Stimulated activated naive CD4-positive, alpha-beta T cell (primary cell): Measurements from ENCODE around the gene SUPT6H.
A peak's percentile ranks its signal among the peaks of the same experiment; 100 is the strongest.
"Not testable (repeated sequence)": the region's sequence is repeated elsewhere in the genome, so short reads cannot be mapped to it uniquely, and the experiment has no call there.

ENCODE experiments used
- DNase-seq, 6 experiments: peaks; one replicate each; lab custom pipeline; 2025; lab: John Stamatoyannopoulos, UW

SUPT6H gene

DNA sequence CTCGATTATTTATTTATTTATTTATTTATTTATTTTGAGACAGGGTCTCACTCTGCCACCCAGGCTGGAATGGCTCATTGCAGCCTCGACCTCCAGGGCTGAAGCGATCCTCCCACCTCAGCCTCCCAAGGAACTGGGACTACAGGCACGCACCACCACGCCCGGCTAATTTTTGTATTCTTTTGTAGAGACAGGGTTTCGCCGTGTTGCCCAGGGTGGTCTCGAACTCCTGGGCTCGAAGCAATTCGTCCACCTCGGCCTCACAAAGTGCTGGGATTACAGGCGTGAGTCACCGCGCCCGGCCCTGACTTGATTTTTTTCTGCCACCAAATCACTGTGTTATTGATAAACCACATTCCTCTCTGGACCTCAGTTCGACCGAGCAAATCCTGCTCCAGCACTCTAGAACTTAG is 57.0 kb downstream of the SUPT6H start:
- DNase-seq, result no peak

DNA sequence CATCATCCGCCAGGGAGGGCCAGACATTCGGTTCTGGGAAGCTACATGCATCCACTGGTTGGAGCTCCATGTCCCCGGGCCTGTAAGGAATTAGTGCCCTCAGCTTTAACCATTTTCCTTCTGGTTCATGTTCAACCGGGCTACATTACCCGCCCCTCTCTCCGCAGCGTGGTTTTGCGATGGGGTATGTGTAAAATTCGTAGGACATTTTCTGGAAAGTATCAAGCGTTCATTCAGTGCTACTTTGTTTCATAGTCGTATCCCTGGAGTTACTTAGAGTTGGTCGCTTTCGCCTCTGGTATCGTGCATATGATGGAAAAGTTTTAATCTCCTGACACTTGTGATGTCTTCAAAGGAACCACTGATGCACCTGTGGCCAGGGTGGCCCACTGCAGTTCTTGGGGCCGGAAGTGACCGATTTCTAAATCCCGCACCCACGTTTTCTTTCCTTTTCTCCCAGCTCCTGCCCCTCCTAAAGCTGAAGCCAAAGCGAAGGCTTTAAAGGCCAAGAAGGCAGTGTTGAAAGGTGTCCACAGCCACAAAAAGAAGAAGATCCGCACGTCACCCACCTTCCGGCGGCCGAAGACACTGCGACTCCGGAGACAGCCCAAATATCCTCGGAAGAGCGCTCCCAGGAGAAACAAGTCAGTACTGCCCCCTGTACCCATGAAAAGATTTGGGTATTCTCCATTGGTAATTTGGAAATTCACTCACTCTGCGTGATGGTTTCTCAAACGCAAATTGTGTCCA is 58.4 kb downstream of the SUPT6H start:
- no peak for DNase-seq

DNA sequence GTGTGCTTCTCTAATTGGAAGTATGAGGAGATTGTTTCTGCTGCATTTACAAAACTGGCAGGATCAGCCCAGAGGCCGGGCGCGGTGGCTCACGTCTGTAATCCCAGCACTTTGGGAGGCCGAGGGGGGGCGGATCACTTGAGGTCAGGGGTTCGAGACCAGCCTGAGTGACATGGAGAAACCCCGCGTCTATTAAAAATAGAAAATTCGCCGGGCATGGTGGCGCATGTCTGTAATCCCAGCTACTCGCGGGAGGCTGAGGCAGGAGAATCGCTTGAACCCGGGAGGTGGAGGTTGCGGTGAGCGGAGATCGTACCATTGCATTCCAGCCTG is 59.0 kb downstream of the SUPT6H start:
- not testable (repeated sequence) for DNase-seq

DNA sequence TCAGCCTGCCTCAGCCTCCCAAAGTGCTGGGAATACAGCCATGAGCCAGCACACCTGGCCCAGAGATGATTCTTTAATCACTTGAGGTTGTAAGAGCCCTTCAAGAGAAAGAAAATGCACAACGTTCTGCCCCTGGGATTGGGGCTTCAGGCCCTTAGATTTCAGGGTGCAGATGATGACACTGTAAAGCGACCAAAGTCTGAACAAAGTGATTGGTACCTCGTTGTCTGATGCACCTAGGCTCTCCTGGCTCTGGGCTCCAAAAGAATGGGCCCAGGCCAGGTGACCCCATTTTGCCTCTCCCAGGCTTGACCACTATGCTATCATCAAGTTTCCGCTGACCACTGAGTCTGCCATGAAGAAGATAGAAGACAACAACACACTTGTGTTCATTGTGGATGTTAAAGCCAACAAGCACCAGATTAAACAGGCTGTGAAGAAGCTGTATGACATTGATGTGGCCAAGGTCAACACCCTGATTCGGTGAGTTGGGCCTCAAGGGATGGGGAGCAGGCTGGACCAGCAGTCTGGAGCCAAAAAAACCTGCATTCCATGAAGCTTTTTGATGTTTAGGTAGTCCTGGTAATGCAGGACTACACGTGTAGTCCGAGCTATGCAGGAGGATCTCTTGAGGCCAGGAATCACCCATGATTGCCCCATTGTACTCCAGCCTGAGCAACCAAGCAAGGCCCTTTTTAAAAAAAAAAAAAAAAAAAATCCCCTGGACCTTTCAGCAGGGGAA is 60.6 kb downstream of the SUPT6H start:
- no peak for DNase-seq

DNA sequence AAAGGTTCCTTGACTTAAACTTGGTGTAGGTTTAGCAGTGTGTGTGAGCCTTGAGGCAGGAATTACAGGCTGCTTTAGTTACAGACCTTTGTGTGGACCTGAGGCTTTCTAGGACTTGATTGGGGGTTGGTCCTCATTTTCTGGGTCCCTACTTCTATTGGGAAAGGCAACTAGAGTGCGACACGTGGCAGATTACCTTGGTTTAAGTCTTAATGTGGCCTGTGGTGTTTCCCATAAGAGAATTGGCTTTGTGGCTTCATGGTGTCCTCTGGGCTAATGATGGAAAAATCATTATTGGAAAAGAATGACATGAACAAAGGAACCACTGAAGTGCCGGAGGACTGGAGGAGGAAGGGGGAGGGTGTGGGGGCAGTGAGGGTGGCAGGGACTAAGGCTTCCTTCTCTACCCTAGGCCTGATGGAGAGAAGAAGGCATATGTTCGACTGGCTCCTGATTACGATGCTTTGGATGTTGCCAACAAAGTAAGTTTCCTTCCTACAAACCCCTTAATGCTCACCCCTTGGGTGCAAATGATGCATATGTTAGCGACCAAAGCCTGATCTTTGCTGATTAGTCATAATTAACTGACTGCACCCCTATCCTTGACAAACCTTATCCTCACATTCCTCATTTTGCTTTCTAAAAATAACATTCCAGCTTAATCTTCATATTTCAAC is 61.3 kb downstream of the SUPT6H start:
- DNase-seq, result no peak

DNA sequence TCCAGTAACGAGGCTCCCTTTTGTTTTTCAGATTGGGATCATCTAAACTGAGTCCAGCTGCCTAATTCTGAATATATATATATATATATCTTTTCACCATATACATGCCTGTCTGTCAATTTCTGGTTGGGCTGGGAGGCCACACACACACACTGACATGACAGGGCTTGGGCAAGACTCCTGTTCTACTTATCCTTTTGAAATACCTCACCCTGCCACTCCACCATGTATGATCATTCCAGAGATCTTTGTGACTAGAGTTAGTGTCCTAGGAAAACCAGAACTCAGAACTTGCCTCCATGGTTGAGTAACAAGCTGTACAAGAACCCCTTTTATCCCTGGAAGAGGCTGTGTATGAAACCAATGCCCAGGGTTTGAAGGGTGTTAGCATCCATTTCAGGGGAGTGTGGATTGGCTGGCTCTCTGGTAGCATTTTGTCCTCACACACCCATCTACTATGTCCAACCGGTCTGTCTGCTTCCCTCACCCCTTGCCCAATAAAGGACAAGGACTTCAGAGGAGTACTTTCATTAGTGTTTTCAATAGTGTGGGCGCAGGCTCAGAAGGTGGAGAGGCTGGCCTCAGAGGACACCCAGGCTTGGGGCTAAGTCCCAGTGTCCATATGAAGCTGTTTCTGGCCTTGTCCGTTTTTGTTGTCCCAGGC is 62.0 kb downstream of the SUPT6H start:
- DNase-seq, result not testable (repeated sequence)

DNA sequence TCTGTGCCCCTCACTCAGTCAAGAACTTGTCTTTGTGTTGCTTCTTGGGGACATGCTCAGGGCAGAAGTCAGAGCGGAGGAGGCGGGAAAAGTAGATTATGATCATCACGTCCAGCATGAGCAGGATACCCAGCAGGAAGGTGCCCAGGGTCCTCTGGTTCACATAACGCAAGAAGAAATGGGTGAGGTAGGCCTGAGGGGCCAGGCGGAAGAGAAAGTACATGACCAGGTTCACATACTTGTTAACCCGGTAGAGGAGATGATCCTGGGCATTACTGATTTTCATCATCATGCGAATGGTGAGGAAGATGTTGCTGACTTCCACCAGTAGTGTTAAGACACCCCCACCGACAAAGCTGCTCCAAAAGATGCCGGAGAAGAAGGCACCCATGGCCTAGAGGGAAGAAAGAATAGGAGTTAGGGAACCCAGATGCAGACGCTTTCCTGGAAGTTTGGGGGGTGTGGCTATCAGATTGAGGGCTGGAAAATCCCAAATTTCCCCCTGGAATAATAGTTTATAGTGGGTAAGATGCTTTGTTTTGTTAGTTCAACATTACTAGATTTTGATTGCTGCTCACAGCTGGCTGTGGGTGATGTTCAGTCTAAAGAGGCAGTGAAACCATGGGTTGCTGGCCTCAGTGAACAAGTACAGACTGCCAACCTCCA is 62.6 kb downstream of the SUPT6H start:
- DNase-seq, result peak in 2 of 6 experiments; percentile 8 to 46

DNA sequence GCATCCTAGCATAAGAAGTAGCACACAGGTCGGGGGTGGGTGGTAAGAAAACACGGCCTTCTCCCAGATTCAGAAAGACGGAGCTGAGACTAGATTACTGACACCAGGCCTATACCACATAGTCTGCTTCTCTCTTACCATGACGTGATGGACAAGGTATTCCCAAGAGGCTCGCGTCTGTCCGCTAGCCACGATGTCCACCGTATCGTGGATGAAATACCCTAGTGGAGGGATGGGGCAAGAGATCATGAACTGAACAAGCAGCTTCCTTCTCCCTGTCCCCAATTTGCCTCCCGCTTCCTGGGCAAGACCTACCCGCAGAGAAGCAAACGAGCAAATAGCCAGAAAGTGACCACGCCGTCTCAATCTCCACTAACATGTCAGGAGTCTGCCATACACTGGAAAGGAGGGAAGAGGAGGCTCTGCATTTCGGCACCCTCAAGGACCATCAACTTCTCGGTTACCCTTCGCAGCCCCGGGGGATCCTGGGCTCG is 63.2 kb downstream of the SUPT6H start:
- DNase-seq, result peak in 1 of 6 experiments; percentile 23

DNA sequence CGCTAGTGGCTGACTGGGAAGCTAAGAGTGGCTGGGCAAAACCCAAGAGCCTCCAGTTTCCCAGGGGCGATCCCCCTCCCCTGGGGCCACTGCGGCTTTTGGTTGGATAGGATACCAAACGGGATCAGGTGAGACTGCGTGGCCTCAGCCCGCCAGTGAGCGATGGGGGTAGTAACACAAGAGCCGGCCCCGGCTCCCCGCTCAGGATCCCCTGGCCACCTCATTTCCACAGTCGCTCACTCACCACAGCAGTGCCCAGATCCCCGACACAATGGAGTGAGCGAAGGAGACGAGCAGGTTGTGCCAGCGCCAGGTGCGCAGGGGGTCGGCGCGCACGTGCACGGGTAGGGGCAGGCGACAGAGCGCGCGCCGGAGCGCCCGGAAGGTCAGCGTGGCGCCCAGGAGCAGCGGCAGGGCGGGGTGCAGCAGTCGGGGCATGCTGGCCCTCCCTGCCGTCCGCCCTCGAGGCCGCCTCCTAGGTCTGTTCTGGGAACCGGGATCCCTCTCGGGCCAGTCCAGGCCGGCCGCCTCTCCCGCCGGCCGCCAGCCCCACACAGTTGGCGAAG is 63.7 kb downstream of the SUPT6H start:
- DNase-seq, result peak in 2 of 6 experiments; percentile 49 to 56

DNA sequence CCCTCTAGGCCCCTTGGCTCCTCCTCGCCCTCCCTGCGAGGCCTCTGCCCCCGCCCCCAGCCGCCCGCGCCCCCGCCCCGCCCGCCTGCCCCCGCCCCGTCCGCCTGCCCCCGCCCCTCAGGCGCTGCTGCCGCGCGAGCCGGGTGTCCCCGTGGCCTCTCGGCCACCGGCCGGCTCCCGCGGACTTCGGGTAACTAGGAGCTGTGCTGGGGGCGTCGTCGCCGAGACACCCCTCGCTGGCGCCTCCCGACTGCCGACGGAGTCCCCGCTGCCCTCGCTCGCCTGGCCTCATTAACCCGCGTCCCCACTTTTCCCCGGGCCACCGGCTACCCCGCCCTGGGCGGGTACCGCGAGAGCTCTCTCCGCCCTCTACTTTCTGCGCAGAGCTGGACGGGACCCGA is 64.2 kb downstream of the SUPT6H start, which contains the start of gene TLCD1:
Gene TLCD1, minus strand, starts transcription at position 8 of the 401 bp plus-strand sequence. CDS start 136 bp downstream, outside the sequence.
- DNase-seq, result peak; percentile 39 to 68 (median 50)

DNA sequence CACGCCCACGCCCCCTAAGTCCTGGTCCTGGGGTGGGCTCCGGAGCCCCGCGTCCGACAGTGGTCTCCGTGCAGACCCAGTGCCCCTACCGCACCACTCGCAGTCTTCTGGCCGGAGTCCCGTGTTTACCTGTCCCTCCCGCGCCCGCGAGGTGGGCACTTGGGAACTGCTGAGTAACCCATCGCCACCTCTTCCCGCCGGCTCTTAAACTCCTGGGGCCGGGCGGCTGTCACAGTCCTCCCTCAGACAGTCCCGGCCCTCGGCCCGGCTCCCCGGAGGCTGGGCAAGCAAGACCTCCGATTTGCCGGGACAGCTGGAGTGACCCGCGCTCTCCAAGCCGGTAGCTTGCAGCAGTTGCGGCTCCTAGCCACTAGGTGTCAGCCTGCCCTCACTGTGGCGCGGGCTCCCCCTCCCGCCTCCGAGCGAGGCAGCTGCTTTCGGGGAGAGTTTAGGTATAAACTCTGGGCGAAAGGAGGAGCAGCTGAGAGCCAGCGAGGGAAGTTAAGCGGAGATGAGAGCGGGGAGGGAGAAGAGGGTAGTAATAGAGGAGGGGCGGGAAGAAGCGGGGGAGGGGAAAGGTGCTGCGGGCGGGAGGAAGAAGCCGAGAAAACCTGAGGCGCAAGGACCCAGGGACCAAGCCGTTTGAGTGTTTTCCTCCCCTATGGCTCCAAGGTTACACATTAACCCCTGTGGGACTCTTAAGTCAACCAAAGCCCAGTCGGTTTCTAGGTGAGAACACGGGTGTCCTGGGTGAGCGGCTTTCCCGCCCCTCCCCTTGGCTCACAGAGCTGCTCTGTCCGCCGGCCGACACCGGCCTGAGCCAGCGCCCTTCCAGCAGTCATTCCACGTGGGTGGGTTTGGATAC is 64.9 kb downstream of the SUPT6H start:
- DNase-seq, result peak; percentile 76 to 90 (median 84)

DNA sequence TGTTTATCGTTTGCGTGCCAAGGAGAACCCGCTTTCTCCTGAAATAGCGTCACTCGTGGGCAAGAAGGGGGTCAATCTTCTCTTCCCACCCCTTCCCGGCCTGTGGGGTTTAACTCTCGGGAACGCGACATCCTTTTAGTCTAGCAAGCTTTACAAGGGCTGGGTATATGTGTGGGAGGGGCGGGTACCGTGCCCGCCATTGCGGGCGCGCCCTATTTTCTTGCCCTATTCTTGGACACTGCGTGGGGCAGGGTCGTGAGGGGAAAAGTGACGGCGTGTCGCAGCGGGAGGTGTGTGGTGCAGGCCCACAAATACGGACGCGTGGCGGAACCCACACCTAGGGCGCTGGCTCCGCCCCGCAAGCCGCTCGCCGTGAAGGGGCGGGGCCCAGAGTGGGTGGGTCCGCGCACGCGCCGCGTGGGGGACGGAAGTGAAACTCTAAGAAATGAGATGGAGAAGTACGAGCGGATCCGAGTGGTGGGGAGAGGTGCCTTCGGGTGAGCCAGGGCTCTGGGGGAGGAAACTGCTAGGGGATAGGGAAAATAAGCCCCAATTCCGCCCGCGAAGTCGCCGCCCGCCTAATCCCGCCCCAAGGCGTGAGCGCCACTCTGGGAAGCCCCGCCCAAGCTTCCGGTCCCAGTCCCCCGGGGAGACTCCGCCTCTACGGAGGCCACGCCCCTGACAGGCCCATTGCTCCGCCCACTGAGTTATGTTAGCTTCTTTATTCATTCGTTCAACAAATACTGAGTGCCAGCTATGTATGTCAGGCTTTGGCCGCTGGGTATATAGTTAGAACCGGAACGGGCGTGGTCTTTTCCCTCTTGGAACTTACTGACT is 66.6 kb downstream of the SUPT6H start, which contains the start of gene NEK8:
Gene NEK8, plus strand, starts transcription at position 425 of the 837 bp plus-strand sequence. Its CDS starts 26 bp downstream, at position 451.
- peak; percentile 95 to 100 (median 98) for DNase-seq

DNA sequence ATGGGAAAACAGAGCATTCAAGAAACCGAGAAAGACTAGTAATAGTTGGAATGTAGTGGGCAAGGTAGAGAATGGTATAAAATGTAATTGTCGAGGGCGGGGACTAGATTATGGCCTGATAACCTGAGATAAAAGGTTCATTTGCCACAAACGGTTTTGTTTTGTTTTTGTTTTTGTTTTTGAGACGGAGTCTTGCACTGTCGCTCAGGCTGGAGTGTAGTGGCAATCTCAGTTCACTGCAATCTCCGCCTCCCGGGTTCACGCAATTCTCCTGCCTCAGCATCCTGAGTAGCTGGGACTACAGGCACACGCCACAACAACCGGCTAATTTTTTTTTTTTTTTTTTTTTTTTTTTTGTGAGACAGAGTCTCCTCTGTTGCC is 67.9 kb downstream of the SUPT6H start:
- DNase-seq, result no peak

DNA sequence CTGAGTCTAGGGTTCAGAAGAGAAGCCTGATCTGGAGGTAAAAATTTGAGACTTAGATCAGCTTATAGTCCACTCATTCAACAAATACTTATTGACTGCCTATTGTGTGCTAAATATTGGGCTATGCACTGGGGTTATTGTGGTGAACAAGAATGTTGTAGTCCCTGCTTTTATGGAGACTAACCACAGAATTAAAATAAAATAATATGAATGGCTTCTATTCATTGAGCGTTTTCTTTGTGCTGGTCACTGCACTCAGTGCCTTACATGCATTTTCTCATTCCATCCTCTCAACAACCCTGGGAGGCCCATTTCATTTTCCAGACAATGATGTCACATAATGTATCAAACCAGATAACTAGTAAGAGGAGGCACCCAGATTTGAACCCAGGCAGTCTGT is 71.3 kb downstream of the SUPT6H start:
- no peak for DNase-seq

DNA sequence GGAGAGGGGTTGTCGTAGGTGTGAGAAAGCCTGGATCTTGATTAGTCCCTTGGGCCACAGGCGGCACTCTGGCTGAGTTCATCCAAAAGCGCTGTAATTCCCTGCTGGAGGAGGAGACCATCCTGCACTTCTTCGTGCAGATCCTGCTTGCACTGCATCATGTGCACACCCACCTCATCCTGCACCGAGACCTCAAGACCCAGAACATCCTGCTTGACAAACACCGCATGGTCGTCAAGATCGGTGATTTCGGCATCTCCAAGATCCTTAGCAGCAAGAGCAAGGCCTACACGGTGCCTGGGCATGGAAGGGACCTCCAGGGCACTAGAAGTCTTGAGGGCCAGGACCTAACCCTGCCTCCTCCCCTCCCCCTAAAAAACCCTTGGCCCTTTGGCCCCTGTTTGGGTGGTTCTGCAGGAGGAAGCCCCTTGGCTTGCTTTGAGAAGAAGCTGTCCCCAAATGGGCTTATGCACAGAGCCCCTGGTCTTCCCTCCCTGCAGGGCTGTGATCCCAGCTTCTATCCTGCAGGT is 72.8 kb downstream of the SUPT6H start:
- no peak for DNase-seq

DNA sequence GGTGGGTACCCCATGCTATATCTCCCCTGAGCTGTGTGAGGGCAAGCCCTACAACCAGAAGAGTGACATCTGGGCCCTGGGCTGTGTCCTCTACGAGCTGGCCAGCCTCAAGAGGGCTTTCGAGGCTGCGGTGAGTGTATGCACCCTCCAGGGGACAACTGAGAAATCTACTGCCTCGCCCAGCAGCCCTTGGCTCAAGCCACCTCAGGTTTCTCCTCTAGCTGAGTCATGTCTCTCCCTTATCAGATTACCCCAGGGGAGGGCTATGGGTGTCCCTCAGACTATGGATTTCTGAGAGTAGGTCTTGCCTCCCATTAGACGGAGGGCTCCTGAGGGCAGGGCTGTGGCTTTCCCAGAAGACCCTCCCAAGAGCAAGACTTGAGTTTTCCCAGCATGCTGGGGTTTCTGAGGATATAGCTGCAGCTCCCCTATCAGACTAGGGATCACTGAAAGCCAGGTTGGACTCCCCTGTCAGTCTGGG is 73.3 kb downstream of the SUPT6H start:
- no peak for DNase-seq

DNA sequence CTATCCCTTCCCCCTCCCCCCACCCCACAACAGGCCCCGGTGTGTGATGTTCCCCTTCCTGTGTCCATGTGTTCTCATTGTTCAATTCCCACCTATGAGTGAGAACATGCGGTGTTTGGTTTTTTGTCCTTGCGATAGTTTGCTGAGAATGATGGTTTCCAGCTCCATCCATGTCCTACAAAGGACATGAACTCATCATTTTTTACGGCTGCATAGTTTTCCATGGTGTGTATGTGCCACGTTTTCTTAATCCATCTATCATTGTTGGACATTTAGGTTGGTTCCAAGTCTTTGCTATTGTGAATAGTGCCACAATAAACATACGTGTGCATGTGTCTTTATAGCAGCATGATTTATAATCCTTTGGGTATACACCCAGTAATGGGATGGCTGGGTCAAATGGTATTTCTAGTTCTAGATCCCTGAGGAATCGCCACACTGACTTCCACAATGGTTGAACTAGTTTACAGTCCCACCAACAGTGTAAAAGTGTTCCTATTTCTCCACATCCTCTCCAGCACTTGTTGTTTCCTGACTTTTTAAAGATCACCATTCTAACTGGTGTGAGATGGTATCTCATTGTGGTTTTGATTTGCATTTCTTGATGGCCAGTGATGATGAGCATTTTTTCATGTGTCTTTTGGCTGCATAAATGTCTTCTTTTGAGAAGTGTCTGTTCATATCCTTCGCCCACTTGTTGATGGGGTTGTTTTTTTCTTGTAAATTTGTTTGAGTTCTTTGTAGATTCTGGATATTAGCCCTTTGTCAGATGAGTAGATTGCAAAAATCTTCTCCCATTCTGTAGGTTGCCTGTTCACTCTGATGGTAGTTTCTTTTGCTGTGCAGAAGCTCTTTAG is 74.1 kb downstream of the SUPT6H start:
- not testable (repeated sequence) for DNase-seq

DNA sequence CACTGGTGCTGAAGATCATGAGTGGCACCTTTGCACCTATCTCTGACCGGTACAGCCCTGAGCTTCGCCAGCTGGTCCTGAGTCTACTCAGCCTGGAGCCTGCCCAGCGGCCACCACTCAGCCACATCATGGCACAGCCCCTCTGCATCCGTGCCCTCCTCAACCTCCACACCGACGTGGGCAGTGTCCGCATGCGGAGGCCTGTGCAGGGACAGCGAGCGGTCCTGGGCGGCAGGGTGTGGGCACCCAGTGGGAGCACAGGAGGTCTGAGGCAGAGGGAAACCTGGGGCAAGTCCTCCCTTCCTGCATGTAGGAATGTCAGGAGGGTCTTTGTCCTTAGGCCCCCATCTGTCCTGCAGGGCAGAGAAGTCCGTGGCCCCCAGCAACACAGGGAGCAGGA is 75.3 kb downstream of the SUPT6H start:
- DNase-seq, result no peak
